Stimulated activated CD8-positive, alpha-beta memory T cell treated with anti-CD3 and anti-CD28 coated beads, Interleukin-4, amount 100 ng/mL, for 1 hour (primary cell): ENCODE data around the gene CADPS2.

Source experiments
- DNase-seq, 2 donors: peaks; one replicate each; pipeline ENCODE4 v3.0.0-alpha.2; 2020; ENCODE audit warnings: low read depth in 2 of 2, low spot score in 1 of 2

The CADPS2 gene

DNA sequence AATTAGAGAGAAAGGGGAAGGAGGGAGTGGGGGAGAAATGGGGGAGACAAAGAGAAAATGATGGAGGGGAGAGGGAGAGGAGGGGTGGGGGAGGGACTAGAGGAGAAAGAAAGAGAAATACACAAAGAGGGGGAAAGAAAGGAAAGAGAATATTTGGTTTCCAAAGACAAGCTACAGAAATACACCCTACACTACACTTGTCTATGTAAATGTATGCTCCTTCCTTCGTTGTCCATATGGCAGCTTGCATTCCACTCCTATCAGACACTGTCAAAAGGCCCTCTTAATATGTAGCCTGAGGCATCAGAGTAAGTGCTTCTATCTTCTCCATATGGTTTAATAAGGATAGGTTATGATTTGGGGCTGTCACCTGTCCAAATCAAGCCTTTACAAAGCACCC, 488.9 kb downstream of the CADPS2 start:
- no peak for DNase-seq

GRCh38 chr7:122394512-122394911, 491.7 kb downstream of the CADPS2 start:
- DNase-seq, result no peak

GRCh38 chr7:122384528-122384927, 501.7 kb downstream of the CADPS2 start:
- DNase-seq, result no peak

DNA sequence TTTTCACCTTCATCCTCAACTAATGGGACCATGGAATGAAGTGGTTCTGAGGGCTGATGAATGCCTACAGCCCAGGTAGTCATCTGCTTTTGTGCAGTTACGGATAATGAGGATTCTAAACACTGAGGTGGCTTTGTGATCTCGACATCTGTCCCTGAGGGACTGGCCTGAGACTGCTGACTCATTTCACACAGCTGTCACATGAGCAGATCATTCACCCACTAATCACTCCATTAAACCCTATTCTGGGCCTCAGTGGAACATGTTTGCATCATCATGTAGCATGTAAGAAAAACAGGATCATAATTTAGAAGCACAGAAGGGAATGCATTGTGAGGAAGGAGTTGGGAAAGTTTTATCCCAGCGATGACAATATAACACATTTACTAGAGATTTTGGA, 502.3 kb downstream of the CADPS2 start:
- DNase-seq, result no peak

DNA sequence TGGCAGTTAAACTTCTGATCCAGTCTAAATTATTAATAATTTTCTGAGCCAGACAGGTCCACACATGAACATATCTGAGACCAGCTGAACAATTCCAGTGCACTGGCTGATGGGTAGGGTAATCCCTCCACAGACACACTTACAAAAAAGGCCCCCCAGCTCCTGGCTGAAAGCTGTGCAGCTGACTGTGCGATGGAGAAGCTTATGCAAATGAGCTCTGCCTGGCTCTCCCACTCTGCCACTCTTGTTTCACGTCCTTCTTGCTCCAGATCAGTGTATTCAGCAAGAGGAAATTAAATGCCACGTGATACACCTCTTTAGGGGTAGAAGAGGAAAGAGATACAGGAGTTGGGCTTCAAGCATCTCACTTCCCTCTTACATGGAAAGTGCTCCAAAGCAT, 505.3 kb downstream of the CADPS2 start:
- no peak for DNase-seq

GRCh38 chr7:122379491-122379890, 506.8 kb downstream of the CADPS2 start:
- no peak for DNase-seq

DNA sequence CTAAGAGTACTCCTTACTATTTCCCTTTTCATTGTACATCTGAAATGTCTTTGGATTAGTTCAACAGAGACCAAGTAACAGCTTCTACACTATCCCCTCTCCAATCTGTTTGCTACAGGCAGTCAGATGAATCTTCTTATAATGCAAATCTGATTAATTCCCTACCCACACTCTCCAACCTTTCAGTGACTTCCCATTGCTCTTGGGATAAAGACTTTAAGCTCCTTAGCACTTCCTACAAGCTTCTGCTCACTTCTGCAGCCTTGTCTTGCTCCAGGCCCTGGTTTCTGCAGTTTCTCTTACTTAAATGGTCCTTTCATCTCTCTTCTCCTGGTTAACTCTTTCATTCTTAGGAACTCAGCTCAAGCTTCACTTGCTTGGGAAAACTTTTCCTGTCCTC, 516.5 kb downstream of the CADPS2 start:
- DNase-seq, result no peak

DNA sequence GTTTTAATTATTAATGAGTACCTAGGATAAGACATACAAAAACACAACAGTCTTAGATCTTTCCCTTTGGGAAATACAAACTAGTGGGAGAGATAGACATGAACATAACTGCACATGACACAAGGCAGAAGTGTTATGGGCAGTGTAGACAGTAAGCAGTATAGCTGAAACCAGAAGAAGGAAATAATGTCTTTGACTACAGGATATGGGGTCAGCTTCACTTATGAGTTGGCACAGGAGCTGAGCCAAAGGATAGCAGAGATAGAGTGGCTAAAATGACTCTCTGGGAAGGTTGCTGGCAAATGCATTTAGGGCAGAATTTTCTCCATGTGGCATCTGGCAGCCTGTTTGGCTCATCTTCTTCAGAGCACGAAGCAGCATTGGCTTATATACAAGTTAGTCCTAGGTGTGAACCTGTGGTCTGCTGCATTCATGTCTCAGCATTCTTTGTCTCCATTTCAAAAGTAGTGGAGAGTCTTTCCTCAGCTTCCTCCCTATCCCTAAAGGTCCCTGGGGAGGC, 521.4 kb downstream of the CADPS2 start:
- no peak for DNase-seq

GRCh38 chr7:122363144-122363543, 523.1 kb downstream of the CADPS2 start:
- DNase-seq, result no peak

DNA sequence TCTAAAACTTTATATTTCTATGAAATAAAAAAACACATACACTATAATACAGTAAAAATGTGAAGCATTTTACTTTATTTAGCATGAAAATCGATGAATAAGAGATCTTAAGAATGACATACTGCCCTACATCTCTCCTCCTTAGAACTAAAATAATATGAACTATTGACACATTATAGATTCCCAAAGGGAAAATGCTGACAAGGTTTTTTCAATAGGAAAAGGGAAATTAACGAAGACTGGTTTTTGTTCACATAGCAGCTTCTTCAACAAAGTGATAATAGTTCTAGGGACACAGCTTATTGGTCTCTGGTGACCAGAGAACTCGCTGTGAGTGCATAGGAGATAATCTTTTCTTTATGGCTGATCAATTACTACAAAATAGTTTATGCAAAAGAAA, 523.8 kb downstream of the CADPS2 start:
- DNase-seq, result no peak

DNA sequence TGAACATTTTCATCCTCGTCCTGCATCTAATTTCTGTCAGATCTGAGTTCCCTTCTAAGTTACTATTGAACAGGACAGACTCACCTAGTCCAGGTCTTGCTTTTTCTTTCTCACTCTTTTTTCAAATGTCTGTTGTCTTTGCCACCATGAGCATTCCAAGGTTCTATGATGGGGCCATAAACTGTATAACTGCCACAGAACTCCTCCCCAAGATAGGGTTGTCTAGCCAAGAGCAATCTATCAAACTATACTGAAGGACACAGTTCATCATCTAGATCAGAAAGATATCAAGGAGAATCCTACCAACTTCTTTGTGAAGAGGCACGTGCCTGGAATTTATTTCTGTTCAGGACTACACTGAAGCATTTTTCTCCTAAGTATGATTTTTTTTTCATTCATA, 531.6 kb downstream of the CADPS2 start:
- DNase-seq, result no peak

DNA sequence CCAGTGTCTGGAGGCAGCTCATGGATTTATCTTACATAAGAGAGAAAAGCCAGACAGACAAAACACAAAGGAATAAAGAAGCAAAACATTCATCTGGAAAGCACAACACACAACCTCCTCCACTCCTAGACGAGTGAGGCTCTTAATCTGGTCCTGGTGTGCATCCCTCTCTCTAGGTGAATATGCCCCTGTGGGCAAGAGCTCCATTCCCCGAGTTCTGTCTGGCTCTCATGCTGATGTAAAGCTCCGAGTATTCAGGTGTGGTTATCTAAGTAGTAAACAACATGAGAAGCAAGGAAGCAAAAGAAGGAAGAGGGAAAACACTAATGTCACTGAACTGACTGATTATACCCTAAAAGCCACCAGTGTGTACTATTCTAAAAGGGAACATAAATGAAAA, 533.8 kb downstream of the CADPS2 start:
- DNase-seq, result no peak

GRCh38 chr7:122350701-122351100, 535.6 kb downstream of the CADPS2 start:
- no peak for DNase-seq

DNA sequence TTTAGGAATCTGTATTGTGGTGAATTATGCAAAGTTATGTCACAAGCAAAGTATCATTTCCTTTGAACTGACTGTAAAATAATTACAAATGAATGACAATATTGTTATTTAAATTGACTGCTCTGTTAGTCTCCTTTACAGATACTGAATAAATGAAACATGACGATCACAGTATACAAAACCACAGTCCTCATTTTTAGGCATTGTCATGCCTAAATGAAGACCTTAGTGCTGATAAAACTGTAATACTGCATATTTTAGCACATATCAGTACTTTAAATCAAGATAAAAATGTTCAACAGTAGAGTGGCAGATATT, 542.0 kb downstream of the CADPS2 start:
- DNase-seq, result no peak

- no peak for DNase-seq
Measured at GRCh38 chr7:122343601-122344302, 542.5 kb downstream of the CADPS2 start.

GRCh38 chr7:122340427-122340826, 545.8 kb downstream of the CADPS2 start:
- DNase-seq, result no peak

DNA sequence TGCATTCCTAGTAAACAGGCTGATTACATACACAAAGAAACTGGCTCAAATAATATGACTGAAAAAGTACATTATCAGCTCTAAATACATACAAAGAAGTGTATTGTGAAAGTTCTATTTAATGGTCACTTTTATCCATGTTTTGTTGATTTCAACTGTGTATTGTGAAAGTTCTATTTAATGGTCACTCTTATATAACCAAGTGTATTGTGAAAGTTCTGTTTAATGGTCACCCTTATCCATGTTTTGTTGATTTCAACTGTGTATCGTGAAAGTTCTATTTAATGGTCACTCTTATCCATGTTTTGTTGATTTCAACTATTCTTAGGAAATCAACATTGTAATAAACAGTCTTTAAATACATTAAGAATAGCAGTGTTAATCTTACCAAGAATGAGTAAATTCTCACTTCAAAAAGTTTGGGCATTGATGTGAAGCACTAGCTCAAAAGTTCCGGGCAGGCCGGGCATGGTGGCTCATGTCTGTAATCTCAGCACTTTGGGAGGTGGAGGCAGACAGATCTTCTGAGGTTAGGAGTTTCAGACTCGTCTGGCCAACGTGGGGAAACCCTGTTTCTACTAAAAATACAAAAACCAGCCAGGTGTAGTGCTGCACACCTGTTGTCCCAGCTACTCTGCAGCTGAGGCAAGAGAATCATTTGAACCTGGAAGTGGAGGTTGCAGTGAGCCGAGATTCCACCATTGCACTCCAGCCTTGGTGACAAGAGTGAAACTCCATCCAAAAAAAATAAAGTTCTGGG, 546.9 kb downstream of the CADPS2 start:
- no peak for DNase-seq

DNA sequence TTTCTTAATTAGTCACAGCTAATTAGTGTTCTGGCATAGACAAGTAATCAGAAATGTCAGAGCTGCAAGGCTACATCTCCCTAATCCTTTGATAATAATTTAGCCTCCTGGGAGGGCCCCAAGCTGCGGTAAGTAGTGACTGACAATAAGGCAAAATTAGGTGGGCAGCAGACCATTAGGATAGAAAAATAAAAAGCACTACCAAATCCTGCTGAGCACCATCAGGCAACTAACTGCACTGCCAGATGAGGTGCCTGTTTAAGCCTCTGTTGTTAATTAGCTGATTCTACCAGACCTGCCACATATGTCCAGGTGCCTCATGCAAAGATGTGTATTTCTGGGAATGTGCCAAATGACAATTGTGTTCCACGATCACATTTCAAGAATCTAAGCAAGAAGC, 549.2 kb downstream of the CADPS2 start:
- DNase-seq, result no peak

DNA sequence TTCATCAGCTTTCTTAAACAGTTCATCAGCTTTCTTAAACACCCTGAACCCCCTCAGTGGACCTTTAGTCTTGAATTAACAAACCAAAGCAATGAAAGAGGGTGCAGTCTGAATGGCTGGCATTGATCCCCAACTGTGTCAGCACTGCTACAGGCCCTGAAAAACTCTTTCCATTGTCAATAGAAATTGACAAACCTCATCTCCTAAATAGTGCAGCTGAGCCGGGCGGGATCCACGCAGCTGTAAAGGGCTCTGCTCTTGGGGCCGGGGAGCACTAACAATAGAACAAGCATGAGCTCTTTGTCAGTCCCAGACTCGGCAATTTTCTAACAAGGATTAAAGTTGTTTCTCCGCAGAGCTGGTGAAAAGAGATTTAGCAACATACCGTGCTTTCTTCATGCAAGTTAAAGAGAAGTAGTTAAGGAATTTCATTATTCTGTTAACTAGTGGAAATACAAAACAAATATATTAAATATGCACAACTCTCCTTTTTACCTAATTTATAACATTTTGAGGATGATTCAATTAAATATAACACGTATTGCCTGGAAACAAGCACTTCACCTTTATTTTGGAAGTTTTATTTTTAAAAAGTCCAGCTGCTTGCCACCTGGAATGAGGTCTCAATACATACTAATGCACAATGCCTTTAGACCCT, 557.0 kb downstream of the CADPS2 start:
- DNase-seq, result no peak

GRCh38 chr7:122327969-122328368, 558.3 kb downstream of the CADPS2 start:
- no peak for DNase-seq

DNA sequence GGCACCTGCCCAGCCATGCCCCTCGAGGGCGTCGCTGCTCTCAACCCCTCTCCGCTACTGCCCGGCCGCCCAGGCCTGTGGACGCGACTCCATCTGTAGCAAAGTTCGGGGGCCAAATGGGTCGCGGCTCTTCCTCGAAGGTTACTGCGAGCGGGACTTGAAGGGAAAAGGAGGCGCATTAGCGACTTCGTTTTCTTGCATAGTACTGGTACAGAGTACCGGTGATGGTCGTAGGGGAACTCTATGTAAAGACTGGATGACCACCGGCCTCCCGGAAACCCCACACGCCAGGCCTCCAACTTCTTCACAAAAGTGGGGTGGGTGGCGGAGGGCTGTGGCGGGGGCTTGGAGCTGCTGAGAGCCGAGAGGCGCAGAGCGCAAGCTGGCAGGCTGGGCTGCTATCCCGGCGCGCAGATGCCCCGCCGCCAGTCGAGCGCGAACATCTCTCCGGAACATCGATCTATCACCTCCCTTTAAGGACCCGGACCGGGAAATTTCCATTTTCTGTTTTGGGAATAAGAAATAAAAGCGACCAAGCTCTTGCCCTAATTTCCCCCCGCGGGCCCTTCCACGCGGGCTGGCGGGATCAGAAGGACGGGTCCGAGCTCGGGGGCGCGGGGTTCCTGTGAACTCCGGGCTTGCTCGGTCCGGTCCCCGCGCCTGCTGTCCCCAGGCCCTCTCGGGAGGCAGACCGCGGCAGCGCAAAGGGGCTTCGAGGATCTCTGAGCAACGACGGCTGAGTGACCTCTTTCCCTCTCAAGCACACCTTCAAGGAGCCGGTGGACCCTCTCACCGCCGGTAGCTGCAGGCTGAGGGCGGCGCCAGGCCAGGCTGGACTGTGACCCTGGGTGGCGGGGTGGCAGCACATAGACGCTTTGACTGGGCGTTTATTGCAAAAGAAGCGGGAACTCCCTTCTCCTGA, 569.5 kb downstream of the CADPS2 start:
- no peak for DNase-seq
